ENCODE measurements around the gene PIK3IP1. TPM values are rescaled to one million over a fixed set of nuclear protein-coding genes. Genes with fewer than 3 reads are reported as not detected.
A peak's percentile ranks its signal among the peaks of the same experiment; 100 is the strongest.

PIK3IP1 gene
- total and polyA plus RNA-seq, 9 of the 15 experiments (the other 6 are each of a cell fraction or from before 2014, with no cell fraction given) = 0.11 to 1.3 (median 0.77) TPM

DNA sequence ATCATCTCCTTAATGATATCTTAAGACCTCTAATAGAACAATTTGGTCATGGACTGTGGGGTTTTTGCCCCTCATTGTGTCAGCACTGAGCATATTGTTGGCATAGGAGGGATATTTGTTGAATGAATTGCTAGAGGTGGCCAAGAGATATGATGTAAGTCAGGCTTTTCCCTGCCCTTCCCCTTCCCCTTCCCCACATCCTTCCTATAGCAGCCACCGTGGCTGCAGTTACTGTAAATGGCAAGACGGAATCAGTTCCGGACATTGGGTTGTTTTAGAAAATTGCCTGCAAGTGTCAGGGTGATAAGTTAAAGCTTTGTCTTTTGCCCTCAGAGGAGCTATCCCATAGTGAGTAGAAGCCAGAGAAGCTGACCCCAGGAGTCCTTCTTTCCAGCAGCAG, 57.2 kb downstream of the PIK3IP1 start:
- no TSS peak for BruUV-seq (replicated peaks)

GRCh38 chr22:31233001-31233400, 59.3 kb downstream of the PIK3IP1 start:
- Histone ChIP-seq H3K27ac (ENCODE audit: extremely low read depth, low read depth, low read length) (no peak overlapping the region), H4K20me1 (replicated peaks; ENCODE audit: control insufficient read depth, insufficient read depth, low read length) (no peaks in the 10 kb centered on the region), H3K9me3 (replicated peaks; ENCODE audit: control insufficient read depth, insufficient read depth, low read depth, low read length) (no peaks in the 10 kb centered on the region), H3K4me1 (replicated peaks in 1 of 2; ENCODE audit: control insufficient read depth in 2 of 2, insufficient read depth in 2 of 2, low read length in 2 of 2) (peaks cover 0 to 25% of the 10 kb centered on the region in 2 experiments; a peak in 3 of 5 replicates), H3K4me3 (no peak overlapping the region), H2AFZ (ENCODE audit: low read depth, low read length) (no peak overlapping the region), H3K9ac (ENCODE audit: insufficient read depth in 1 of 2, low read depth in 2 of 2, low read length in 2 of 2) (no peak overlapping the region), H3K79me2 (ENCODE audit: control insufficient read depth, insufficient read depth, low read length) (no peaks in the 10 kb centered on the region), H3K9me1 (ENCODE audit: control insufficient read depth, insufficient read depth, low read length) (no peaks in the 10 kb centered on the region), H3K4me2 (ENCODE audit: insufficient read depth, low read length) (no peak overlapping the region), H3K27me3 (ENCODE audit: control insufficient read depth in 2 of 2, insufficient read depth in 2 of 2, low read length in 2 of 2) (no peaks in the 10 kb centered on the region), H3K36me3 (ENCODE audit: control insufficient read depth, insufficient read depth, low read length) (0 out of 3 replicates have a peak, but pooled peaks cover 5% of the 10 kb centered on the region)
- POLR2A ChIA-PET = interaction anchor here (0.7 kb wide), 1 partner anchor 12 kb away, joined by 3 read pairs; no protein-coding TSS in a partner anchor
- 55% methylated on average over 3 of the region's 3 CpGs for WGBS (ENCODE audit: insufficient coverage, low coverage, missing lambda C conversion rate)
- BruUV-seq (replicated peaks) = no TSS peak
- no peak for DNase-seq (ENCODE audit: extremely low read depth in 1 of 4, low spot score in 3 of 4)
- FAIRE-seq = no peak
- intact Hi-C loops (cut with micrococcal nuclease) = no loop called here
- CTCF ChIA-PET (ENCODE audit: low intra/inter-chr PET ratio) = interaction anchor here (1.2 kb wide), 1 partner anchor 15 kb away, joined by 4 read pairs; no protein-coding TSS in a partner anchor
- ATAC-seq = no peak
- in situ Hi-C loops (cut with MboI) = no loop called here
- TF ChIP-seq ZNF436 (CRISPR knock-in tag; IDR thresholded peaks at IDR 0.05) (no peak), CEBPB (tag; IDR thresholded peaks at IDR 0.05) (no peak), KAT7 (CRISPR knock-in tag; IDR thresholded peaks at IDR 0.05; ENCODE audit: borderline replicate concordance) (no peak), MCM2 (IDR thresholded peaks at IDR 0.05; ENCODE audit: low read depth) (no peak), MYC (IDR thresholded peaks at IDR 0.05; ENCODE audit: low read depth, low read length) (no peak), MYC (CRISPR knock-in tag; IDR thresholded peaks at IDR 0.05; ENCODE audit: borderline replicate concordance, low read depth) (no peak), BRF2 (IDR thresholded peaks at IDR 0.05; ENCODE audit: borderline replicate concordance, insufficient read depth, insufficient read length) (no peak), HOXB6 (CRISPR knock-in tag; IDR thresholded peaks at IDR 0.05; ENCODE audit: borderline replicate concordance) (no peak), RBFOX2 (IDR thresholded peaks at IDR 0.05; ENCODE audit: low read depth, low read length) (no peak), ZNF561 (CRISPR knock-in tag; conservative IDR thresholded peaks at IDR 0.05) (no peak), ELK1 (CRISPR knock-in tag; IDR thresholded peaks at IDR 0.05) (no peak)
- TF ChIP-seq, protein P1, sequence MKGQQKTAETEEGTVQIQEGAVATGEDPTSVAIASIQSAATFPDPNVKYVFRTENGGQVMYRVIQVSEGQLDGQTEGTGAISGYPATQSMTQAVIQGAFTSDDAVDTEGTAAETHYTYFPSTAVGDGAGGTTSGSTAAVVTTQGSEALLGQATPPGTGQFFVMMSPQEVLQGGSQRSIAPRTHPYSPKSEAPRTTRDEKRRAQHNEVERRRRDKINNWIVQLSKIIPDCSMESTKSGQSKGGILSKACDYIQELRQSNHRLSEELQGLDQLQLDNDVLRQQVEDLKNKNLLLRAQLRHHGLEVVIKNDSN (CRISPR knock-in tag; IDR thresholded peaks at IDR 0.05) = no peak

More for the DNA sequence above, 57.2 kb downstream of the PIK3IP1 start:
- Histone ChIP-seq H3K4me3 (no peak overlapping the region), H3K9me1 (ENCODE audit: control insufficient read depth, insufficient read depth, low read length) (no peaks in the 10 kb centered on the region), H3K36me3 (ENCODE audit: control insufficient read depth, insufficient read depth, low read length) (0 out of 3 replicates have a peak, but pooled peaks cover 3% of the 10 kb centered on the region), H2AFZ (ENCODE audit: low read depth, low read length) (no peak overlapping the region), H3K4me2 (ENCODE audit: insufficient read depth, low read length) (no peak overlapping the region), H3K9me3 (replicated peaks; ENCODE audit: control insufficient read depth, insufficient read depth, low read depth, low read length) (no peaks in the 10 kb centered on the region), H3K27ac (ENCODE audit: extremely low read depth, low read depth, low read length) (no peak overlapping the region), H4K20me1 (replicated peaks; ENCODE audit: control insufficient read depth, insufficient read depth, low read length) (peaks cover 4% of the 10 kb centered on the region; the same call in 1 of the 2 replicates), H3K79me2 (ENCODE audit: control insufficient read depth, insufficient read depth, low read length) (no peaks in the 10 kb centered on the region), H3K4me1 (replicated peaks in 1 of 2; ENCODE audit: control insufficient read depth in 2 of 2, insufficient read depth in 2 of 2, low read length in 2 of 2) (peaks cover 0 to 14% of the 10 kb centered on the region in 2 experiments; a peak in 2 of 5 replicates), H3K9ac (ENCODE audit: insufficient read depth in 1 of 2, low read depth in 2 of 2, low read length in 2 of 2) (no peak overlapping the region), H3K27me3 (ENCODE audit: control insufficient read depth in 2 of 2, insufficient read depth in 2 of 2, low read length in 2 of 2) (no peaks in the 10 kb centered on the region)
- TF ChIP-seq ETV1 (tag; conservative IDR thresholded peaks at IDR 0.05; ENCODE audit: low read depth) (peak; percentile 46; the same call in 1 of the 2 replicates), MEF2D (tag; conservative IDR thresholded peaks at IDR 0.05; ENCODE audit: low read depth) (no peak)
- in situ Hi-C loops (cut with MboI) (no loop called here), intact Hi-C loops (cut with micrococcal nuclease) (no loop called here)
- no peak for DNase-seq (ENCODE audit: extremely low read depth in 1 of 4, low spot score in 3 of 4)
- no peak for ATAC-seq
- ChIA-PET POLR2A (interaction anchor here (0.8 to 1.1 kb wide), 2 partner anchors 9 to 10 kb away, joined by 3 to 4 read pairs; no protein-coding TSS in a partner anchor), CTCF (ENCODE audit: low intra/inter-chr PET ratio) (no interaction called here)
- 74% methylated on average over 3 of the region's 3 CpGs for WGBS (ENCODE audit: insufficient coverage, low coverage, missing lambda C conversion rate)
- FAIRE-seq = no peak
